ENCODE data around the gene NELFCD.

- no peak for TF ChIP-seq SP1 (IDR thresholded peaks at IDR 0.05)
- no peak for TF ChIP-seq HDGF (IDR thresholded peaks at IDR 0.05; ENCODE audit: borderline replicate concordance)
- TF ChIP-seq TARDBP (IDR thresholded peaks at IDR 0.05) = no peak
- TF ChIP-seq L3MBTL2 (conservative IDR thresholded peaks at IDR 0.05) = no peak
- no peak for TF ChIP-seq FOXK2 (IDR thresholded peaks at IDR 0.05)
- TF ChIP-seq ZNF384 (IDR thresholded peaks at IDR 0.05) = no peak
- TF ChIP-seq SUZ12 (IDR thresholded peaks at IDR 0.05) = no peak
- TF ChIP-seq PKNOX1 (IDR thresholded peaks at IDR 0.05) = no peak
- TF ChIP-seq ELF4 (IDR thresholded peaks at IDR 0.05) = no peak
These were observed 35.0 kb downstream of the NELFCD start for GRCh38 chr20:59015812-59016711.

Measured in HEK293T (cell line).